Right lobe of liver (tissue), 4 donors: ENCODE results near the gene GPR119.

Experiments
- CTCF ChIP-seq, 4 donors: fragments of 200-600 bp in 3 of 4; fragments of 450-650 bp in 1 of 4; IDR thresholded peaks; one replicate each; pipeline versions ENCODE4 v1.5.1 to v1.8.0; 2016 to 2022; ENCODE audit warnings: antibody characterized with exemption in 4 of 4, mild to moderate bottlenecking in 2 of 4
- POLR2A ChIP-seq: fragments of 450-650 bp; IDR thresholded peaks from one replicate; pipeline ENCODE4 v1.6.1; 2017; ENCODE audit warnings: antibody characterized with exemption, mild to moderate bottlenecking
- donor health status: DM: no; HTN: no; CAD: no.
- donor health status: DM: no; HTN: no; CAD: no.
- donor health status: DM: no; HTN: yes; CAD: no.

- TF ChIP-seq CTCF (IDR thresholded peaks at IDR 0.05): no peak
- TF ChIP-seq POLR2A: peak; percentile 37
Observed at GRCh38 chrX:130401415-130402207, 16.1 kb upstream of the GPR119 start, which contains the start of gene RBMX2.
